A549 treated with dexamethasone at 1 μM for 4 hours (cell line): Measurements from ENCODE around the gene SEPTIN6. TPM values are rescaled to one million over a fixed set of nuclear protein-coding genes. Genes with fewer than 3 reads are reported as not detected.

Experiments used
- total RNA-seq: library from RNA; stranded (reverse); fragments of 200-300 nt; extraction: Qiagen RNA extraction; gene quantifications from 5 replicates; pipeline ENCODE4 v1.2.3, GENCODE V29; 2022

Gene SEPTIN6
- 9.3 to 12.3 TPM (median 11.4 TPM) in 5 replicates for total RNA-seq

DNA sequence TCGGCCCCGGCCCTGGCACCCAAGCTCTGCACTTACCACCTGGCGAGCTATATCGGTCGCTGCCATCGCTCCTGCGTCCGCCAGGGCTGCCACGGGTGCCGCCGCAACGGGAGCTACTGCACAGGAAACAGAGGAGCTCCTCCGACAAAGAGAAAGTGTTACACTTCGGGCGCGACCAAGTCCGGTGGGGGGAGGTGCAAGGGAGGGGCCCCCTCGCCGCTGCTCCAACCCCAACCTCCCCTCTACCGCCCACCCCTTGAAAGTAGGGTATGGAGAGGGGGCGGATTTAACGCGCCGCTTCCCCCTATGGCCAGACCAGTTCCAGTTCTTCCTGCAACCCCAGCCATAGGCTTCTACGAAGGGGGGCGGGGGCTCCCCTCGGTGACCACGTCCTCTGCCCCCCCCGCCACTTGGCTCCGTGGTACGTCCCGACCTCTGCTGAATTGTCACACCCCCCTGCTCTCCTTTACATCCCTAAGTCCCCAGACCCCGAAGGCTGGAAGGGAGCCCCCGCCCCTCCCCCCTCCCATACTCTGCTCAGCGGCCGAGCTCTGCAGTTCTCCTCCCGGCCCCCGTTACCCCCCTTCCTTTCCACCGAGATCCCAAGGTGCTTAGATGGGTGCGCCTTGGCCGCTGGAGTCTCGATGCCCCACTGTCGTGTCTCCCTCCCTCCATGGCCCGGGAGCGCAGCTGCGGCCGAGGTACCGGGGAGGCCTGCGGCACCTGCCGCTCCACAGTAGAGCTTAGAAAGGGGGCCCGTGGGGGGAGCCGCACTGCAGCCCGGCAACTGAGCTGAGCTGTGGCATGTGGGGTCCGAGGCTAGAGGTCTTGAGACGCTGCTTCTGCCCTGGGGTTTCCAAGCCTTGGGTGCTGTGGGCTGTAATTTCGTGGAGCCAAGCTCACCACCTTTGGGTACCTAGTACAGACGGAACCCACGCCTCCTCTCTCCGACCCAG is at the start of gene SEPTIN6:
Gene SEPTIN6, minus strand, starts transcription at position 129 of the 956 bp plus-strand sequence. Its CDS starts 63 bp downstream, at position 66.

Other genes starting within 250 kb of the SEPTIN6 start
- gene SLC25A5, start 224.7 kb downstream of the SEPTIN6 start, total RNA-seq, result 689 to 774 TPM (median 745 TPM) in 5 replicates
- 32.1 to 39.5 TPM (median 34.7 TPM) in 5 replicates for gene STEEP1, start 127.8 kb downstream of the SEPTIN6 start, total RNA-seq
- gene UBE2A, start 118.6 kb downstream of the SEPTIN6 start, total RNA-seq, result 149 to 154 TPM (median 154 TPM) in 5 replicates
- 17.2 to 21.7 TPM (median 18.3 TPM) in 5 replicates for gene NKRF, start 86.7 kb downstream of the SEPTIN6 start, total RNA-seq
- gene SOWAHD, start 65.4 kb upstream of the SEPTIN6 start, total RNA-seq, result 0.06 TPM in 3 of 5 replicates, not detected in the others
- gene RPL39, start 98.5 kb upstream of the SEPTIN6 start, total RNA-seq, result 2,983 to 5,773 TPM (median 3,099 TPM) in 5 replicates
- gene UPF3B, start 159.8 kb upstream of the SEPTIN6 start, total RNA-seq, result 16.8 to 21.3 TPM (median 17.5 TPM) in 5 replicates
- gene RNF113A, start 178.6 kb upstream of the SEPTIN6 start, total RNA-seq, result 30.9 to 32.2 TPM (median 31.8 TPM) in 5 replicates
- gene NDUFA1, start 178.7 kb upstream of the SEPTIN6 start, total RNA-seq, result 243 to 385 TPM (median 250 TPM) in 5 replicates
- not detected in 5 replicates for gene AKAP14, start 202.7 kb upstream of the SEPTIN6 start, total RNA-seq